Measurements from ENCODE around the gene FAM53B. TPM values are rescaled to one million over a fixed set of nuclear protein-coding genes. Genes with fewer than 3 reads are reported as not detected.
"Not testable (repeated sequence)": the region's sequence is repeated elsewhere in the genome, so short reads cannot be mapped to it uniquely, and the experiment has no call there.

The FAM53B gene
- total and polyA plus RNA-seq, 8 donors: 12.8 to 34.6 (median 23.0) TPM

DNA sequence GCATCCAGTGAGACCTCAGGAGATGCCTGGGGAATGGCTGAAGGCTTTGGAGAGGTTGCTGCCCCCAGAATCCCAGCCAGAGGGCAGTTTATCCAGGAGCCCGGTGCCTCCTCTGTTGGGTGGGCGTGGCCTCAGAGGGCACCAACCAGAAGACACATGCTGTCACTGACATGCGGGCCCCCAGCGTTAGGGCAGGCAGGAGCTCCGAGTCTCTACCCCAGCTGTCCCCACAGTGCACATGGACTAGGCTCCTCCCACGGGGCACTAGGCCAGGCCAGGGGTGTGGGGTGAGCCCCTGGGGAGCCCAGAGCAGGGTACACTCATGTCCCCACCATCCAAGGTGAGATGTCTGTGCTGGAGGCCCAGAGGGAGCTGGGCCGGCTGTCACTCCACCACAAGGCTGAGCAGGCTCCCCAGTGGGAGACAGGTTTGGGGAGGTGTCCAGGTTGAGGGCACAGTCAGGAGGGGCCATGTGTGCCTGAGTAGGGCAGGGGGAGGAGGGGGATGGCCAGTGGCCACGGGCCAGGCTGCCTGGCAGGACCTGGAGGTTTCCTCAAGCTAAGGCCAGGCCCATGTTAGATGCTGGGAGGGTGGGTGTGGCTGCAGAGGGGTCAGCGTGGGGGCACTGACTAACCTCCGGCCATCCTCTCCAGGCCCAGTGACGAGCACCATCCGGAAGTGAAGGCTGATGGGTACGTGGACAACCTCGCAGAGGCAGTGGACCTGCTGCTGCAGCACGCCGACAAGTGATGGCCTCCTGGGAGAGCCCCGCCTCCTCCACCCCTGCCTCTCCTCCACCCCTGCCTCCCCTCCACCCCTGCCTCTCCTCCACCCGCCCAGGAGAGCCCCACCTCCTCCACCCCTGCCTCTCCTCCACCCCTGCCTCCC lies 131.3 kb downstream of the FAM53B start:
- ATAC-seq (peak; percentile 25), DNase-seq (no peak)
- Histone ChIP-seq H3K4me3 (no peak overlapping the region), H3K4me1 (peaks cover 0 to 28% of the 10 kb centered on the region in 2 donors), H3K9me3 (no peaks in the 10 kb centered on the region), H3K27me3 (no peaks in the 10 kb centered on the region), H3K27ac (peak overlapping the region in 1 of 2 donors; percentile 45), H3K36me3 (peaks cover 0 to 12% of the 10 kb centered on the region in 2 donors)
- TF ChIP-seq CTCF (IDR thresholded peaks at IDR 0.05): no peak
- intact Hi-C loops (cut with DNase I): no loop called here

DNA sequence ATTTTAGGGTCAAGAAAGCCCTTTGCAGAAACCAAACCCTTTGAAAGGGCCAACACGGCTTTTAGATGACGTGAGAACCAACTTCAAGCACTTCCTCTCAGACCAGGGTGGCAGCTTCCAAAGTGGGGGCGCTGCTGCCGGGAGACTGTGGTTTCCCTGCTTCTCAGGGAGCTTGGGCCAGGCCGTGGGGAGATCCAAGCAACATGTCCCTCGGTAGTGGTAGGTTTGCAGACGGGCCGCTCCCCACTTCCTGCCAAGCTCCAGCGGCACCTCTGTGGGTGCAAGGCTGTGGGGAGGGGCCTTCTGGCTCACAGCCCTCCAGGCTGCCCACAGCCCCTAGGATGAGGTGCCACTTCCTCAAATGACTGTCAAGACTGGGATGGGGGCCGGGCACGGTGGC lies 132.4 kb downstream of the FAM53B start:
- intact Hi-C loops (cut with DNase I): no loop called here
- no peaks in the 10 kb centered on the region for H3K9me3 ChIP-seq
- DNase-seq (no peak), ATAC-seq (peak; percentile 5)
- no peak for TF ChIP-seq CTCF (IDR thresholded peaks at IDR 0.05)
- no peak overlapping the region for H3K4me3 ChIP-seq
- H3K27me3 ChIP-seq: no peaks in the 10 kb centered on the region
- peaks cover 0 to 31% of the 10 kb centered on the region in 2 donors for H3K4me1 ChIP-seq
- H3K36me3 ChIP-seq: peaks cover 0 to 4% of the 10 kb centered on the region in 2 donors
- peak overlapping the region in 1 of 2 donors; percentile 55 for H3K27ac ChIP-seq

DNA sequence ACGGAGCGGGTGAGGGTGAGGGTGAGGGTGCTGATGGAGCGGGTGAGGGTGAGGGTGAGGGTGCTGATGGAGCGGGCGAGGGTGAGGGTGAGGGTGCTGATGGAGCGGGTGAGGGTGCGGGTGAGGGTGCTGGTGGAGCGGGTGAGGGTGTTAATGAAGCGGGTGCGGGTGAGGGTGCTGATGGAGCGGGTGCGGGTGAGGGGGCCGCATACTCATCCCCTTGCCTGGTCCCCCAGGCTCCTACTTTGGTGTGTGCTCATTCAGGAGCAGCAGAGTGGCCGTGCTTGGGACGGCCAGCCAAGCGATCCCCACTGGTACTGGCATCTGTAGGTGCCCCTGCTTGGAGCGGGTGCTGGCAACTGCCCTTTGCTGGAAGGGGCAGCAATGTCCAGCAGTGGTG lies 133.3 kb downstream of the FAM53B start:
- H3K4me3 ChIP-seq: not testable (repeated sequence)

DNA sequence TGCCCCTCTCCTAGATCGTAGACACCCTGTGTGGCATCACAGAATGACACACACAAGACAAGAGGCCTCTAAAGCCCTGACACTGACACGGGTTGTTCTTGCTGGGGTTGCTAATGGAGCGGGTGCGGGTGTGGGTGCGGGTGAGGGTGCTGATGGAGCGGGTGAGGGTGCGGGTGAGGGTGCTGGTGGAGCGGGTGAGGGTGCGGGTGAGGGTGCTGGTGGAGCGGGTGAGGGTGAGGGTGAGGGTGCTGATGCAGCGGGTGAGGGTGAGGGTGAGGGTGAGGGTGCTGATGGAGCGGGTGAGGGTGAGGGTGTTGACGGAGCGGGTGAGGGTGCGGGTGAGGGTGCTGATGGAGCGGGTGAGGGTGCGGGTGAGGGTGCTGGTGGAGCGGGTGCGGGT lies 134.0 kb downstream of the FAM53B start:
- H3K27me3 ChIP-seq; H3K36me3 ChIP-seq; intact Hi-C loops (cut with DNase I); H3K4me3 ChIP-seq; DNase-seq; H3K9me3 ChIP-seq; H3K27ac ChIP-seq; ATAC-seq: not testable (repeated sequence)
- H3K4me1 ChIP-seq: peaks cover 0 to 34% of the 10 kb centered on the region in 2 donors

More for the DNA sequence above, 133.3 kb downstream of the FAM53B start:
- ATAC-seq; DNase-seq; H3K9me3 ChIP-seq; H3K27ac ChIP-seq; intact Hi-C loops (cut with DNase I); H3K36me3 ChIP-seq; H3K27me3 ChIP-seq: not testable (repeated sequence)
- peaks cover 0 to 34% of the 10 kb centered on the region in 2 donors for H3K4me1 ChIP-seq

- intact Hi-C loops (cut with DNase I): no loop called here
- no peak for TF ChIP-seq CTCF (IDR thresholded peaks at IDR 0.05)
- Histone ChIP-seq H3K9me3 (no peaks in the 10 kb centered on the region), H3K36me3 (no peaks in the 10 kb centered on the region), H3K27ac (no peak overlapping the region), H3K4me1 (peaks cover 0 to 34% of the 10 kb centered on the region in 2 donors), H3K27me3 (no peaks in the 10 kb centered on the region), H3K4me3 (no peak overlapping the region)
- ATAC-seq (no peak), DNase-seq (no peak)
Measured at GRCh38 chr10:124609698-124610097, 134.5 kb downstream of the FAM53B start.

DNA sequence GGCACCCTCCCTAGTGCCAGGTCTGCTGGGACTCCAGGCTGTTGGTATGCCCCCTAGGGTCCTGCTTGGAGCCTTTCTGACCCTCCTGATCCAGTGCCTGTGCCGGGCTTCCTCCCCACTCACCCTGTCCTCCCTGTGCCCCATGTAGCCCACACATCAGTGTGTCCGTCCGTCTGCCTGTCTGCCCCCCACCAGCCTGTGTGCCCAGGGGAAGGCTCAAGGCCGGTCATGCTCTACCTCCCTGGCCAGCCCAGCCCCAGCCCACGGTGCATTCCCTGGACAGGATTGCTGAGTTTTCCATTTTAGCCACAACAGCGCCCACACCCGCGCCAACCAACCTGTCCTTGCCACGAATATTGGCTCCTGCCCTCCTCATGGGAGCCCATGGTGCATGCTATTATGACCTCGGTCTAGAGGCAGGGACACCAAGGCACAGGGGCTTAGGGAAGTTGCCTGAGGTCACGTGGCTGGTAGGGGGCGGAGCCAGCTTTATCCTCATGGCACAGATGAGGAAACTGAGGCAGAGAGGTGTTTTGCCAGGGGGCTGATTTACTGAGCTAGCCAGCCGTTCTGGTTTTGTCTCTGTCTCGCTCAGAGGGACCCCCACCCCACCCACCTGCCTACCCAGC lies 136.0 kb downstream of the FAM53B start:
- H3K4me1 ChIP-seq: peaks cover 0 to 28% of the 10 kb centered on the region in 2 donors
- DNase-seq: no peak
- TF ChIP-seq CTCF (IDR thresholded peaks at IDR 0.05): no peak
- H3K9me3 ChIP-seq: no peaks in the 10 kb centered on the region
- no peak overlapping the region for H3K27ac ChIP-seq
- intact Hi-C loops (cut with DNase I): no loop called here
- H3K36me3 ChIP-seq: no peaks in the 10 kb centered on the region
- no peak overlapping the region for H3K4me3 ChIP-seq
- no peaks in the 10 kb centered on the region for H3K27me3 ChIP-seq
- no peak for ATAC-seq
